ENCODE data around the gene CARS2. TPM values are rescaled to one million over a fixed set of nuclear protein-coding genes. Genes with fewer than 3 reads are reported as not detected.
A peak's percentile ranks its signal among the peaks of the same experiment; 100 is the strongest.
"Not testable (repeated sequence)": the region's sequence is repeated elsewhere in the genome, so short reads cannot be mapped to it uniquely, and the experiment has no call there.

CARS2 gene
- total RNA-seq, 1 donor from 2014 or later, result 57.1 TPM

- Mint-ChIP-seq H3K36me3 (ENCODE audit: unreplicated experiment) (peaks cover 32% of the 10 kb centered on the region), H3K27me3 (ENCODE audit: unreplicated experiment) (no peaks in the 10 kb centered on the region), H3K4me1 (ENCODE audit: unreplicated experiment) (peaks cover 12% of the 10 kb centered on the region), H3K4me3 (ENCODE audit: unreplicated experiment) (no peak overlapping the region), H3K27ac (ENCODE audit: unreplicated experiment) (no peak overlapping the region), H3K9me3 (ENCODE audit: unreplicated experiment) (no peaks in the 10 kb centered on the region)
- no peak for TF ChIP-seq CTCF (IDR thresholded peaks at IDR 0.05)
- no peak for DNase-seq (ENCODE audit: extremely low spot score, unreplicated experiment)
These were observed 23.9 kb downstream of the CARS2 start for GRCh38 chr13:110681868-110682550.

GRCh38 chr13:110680852-110681251, 25.1 kb downstream of the CARS2 start:
- TF ChIP-seq CTCF (IDR thresholded peaks at IDR 0.05), result peak; percentile 49
- Mint-ChIP-seq H3K36me3 (ENCODE audit: unreplicated experiment) (peaks cover 39% of the 10 kb centered on the region), H3K4me1 (ENCODE audit: unreplicated experiment) (peaks cover 12% of the 10 kb centered on the region), H3K27ac (ENCODE audit: unreplicated experiment) (no peak overlapping the region), H3K4me3 (ENCODE audit: unreplicated experiment) (no peak overlapping the region), H3K9me3 (ENCODE audit: unreplicated experiment) (no peaks in the 10 kb centered on the region), H3K27me3 (ENCODE audit: unreplicated experiment) (no peaks in the 10 kb centered on the region)
- no peak for DNase-seq (ENCODE audit: extremely low spot score, unreplicated experiment)

GRCh38 chr13:110677731-110678545, 28.0 kb downstream of the CARS2 start:
- TF ChIP-seq CTCF (IDR thresholded peaks at IDR 0.05), result no peak
- no peak overlapping the region for H3K4me3 Mint-ChIP-seq (ENCODE audit: unreplicated experiment)
- H3K9me3 Mint-ChIP-seq (ENCODE audit: unreplicated experiment), result no peaks in the 10 kb centered on the region
- H3K27me3 Mint-ChIP-seq (ENCODE audit: unreplicated experiment), result no peaks in the 10 kb centered on the region
- no peak for DNase-seq (ENCODE audit: extremely low spot score, unreplicated experiment)
- H3K27ac Mint-ChIP-seq (ENCODE audit: unreplicated experiment), result peak overlapping the region; percentile 39
- H3K4me1 Mint-ChIP-seq (ENCODE audit: unreplicated experiment), result peaks cover 12% of the 10 kb centered on the region
- H3K36me3 Mint-ChIP-seq (ENCODE audit: unreplicated experiment), result peaks cover 42% of the 10 kb centered on the region

GRCh38 chr13:110676595-110677587, 29.0 kb downstream of the CARS2 start:
- Mint-ChIP-seq H3K4me1 (ENCODE audit: unreplicated experiment) (peaks cover 12% of the 10 kb centered on the region), H3K36me3 (ENCODE audit: unreplicated experiment) (peaks cover 47% of the 10 kb centered on the region), H3K27ac (ENCODE audit: unreplicated experiment) (no peak overlapping the region), H3K27me3 (ENCODE audit: unreplicated experiment) (no peaks in the 10 kb centered on the region), H3K4me3 (ENCODE audit: unreplicated experiment) (no peak overlapping the region), H3K9me3 (ENCODE audit: unreplicated experiment) (no peaks in the 10 kb centered on the region)
- no peak for TF ChIP-seq CTCF (IDR thresholded peaks at IDR 0.05)
- no peak for DNase-seq (ENCODE audit: extremely low spot score, unreplicated experiment)

GRCh38 chr13:110669814-110670213, 36.1 kb downstream of the CARS2 start:
- H3K4me3 Mint-ChIP-seq (ENCODE audit: unreplicated experiment); H3K27me3 Mint-ChIP-seq (ENCODE audit: unreplicated experiment); H3K9me3 Mint-ChIP-seq (ENCODE audit: unreplicated experiment); DNase-seq (ENCODE audit: extremely low spot score, unreplicated experiment); H3K4me1 Mint-ChIP-seq (ENCODE audit: unreplicated experiment); H3K27ac Mint-ChIP-seq (ENCODE audit: unreplicated experiment): not testable (repeated sequence)
- peaks cover 72% of the 10 kb centered on the region for H3K36me3 Mint-ChIP-seq (ENCODE audit: unreplicated experiment)

Measured in osteocyte (in vitro differentiated cells).